SKM-1 treated with dmso at 0.1 percent for 144 hours (cell line): ENCODE results near the gene PFKP.

ENCODE experiments used
- DNase-seq: peaks from one replicate; lab custom pipeline; 2025; ENCODE audit not compliant: unreplicated experiment; lab: John Stamatoyannopoulos, UW

Gene PFKP

DNA sequence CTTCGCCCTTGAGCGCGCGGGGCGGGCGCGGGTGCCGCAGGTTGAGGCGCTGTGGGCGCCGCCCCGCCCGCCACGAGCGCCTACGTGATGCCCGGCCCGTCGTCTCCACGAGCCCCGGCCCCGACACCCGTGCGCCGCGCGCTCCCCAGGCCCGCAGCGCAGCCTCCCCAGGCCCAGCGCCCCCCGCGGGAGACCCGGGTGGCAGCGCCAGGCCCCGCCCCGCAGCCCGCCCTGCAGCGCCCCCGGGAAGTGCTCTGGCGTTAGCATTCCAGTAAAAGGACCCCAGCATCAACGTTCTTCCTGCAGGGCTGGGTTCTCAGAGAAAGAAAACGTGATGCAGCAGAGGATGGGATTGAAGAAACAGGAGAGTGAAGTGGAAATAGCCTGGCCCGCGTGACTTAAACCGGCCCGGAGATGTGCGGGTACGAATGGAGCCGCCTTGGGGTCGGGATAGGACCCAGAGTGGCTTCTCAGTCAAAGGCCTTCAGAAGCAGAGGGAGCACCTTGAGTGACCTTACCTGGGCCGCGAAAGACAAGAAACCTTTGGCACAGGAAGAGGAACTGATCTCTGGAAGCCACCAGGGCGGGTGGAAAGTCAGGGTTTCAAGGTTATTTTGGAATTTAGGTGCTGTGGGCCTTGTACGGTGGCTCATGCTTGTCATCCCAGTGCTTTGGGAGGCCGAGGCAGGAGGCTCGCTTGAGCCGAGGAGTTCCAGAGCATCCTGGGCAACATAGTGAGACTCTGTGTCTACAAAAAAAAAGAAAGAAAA, 1.8 kb downstream of the PFKP start:
- DNase-seq = no peak

- DNase-seq = no peak
These were observed 2.5 kb downstream of the PFKP start for GRCh38 chr10:3069876-3070275.

DNA sequence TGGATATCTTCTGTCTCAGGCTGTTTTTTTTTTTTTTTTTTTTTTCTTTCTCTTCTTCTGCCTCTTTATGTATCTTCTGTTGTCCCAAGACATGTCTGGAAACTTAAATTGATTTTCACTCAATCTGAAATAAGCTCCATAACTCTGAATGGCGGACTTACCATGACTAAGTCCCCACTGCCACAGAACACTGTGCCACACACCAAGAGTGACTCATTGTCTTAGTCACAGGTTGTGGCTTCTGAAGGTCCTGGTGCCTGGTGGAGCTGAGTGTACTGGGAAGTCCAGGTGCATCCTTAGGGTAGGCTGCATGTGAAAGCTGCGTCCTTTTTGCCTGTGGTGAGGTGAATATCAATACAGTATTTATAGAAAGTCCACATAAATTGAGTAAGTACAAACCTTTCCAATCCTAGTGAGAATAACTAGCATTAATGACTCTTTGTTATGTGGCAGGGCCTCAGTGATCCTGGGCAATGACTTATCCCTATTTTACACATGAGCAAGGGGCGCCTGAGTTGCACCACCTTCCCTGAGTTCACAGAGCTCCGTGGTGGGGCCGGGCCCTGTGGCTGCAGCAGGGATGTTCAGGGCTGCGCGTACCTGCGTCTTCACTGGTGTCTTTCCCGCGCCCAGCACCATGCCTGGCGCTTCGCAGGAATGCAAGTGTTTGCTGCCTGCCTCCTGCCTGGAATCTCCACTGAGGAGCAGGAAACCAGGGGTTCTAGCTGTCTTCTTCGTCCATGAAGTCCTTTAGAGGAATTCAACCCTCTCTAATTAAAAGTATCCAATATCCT, 4.3 kb downstream of the PFKP start:
- DNase-seq = no peak

- DNase-seq = no peak
These were observed 5.5 kb downstream of the PFKP start for GRCh38 chr10:3072641-3073360.

DNA sequence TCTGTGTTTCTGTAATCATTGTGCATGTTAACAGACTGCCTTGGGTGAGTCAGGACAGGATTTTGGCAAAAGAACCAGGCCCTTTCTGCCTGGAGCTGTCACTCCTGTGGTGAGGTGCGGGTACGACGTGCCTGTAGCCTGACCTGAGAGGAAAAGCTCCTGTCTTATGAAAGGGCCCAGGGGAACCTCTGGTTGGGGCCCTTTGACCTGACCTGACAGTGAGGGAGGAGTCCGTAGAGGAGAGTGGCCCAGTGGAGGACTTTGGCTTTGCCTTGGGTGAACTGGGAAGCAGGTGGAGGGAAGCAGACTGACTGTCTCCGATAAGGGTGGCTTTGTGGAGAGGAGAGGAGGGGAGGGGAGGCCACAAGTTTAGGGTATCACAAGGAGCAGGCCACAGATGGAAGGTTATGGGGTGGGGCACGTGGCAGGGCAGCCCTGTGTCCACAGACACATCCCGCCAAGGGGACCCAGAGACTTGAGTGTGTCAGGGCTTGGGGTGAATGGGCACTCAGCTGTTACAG, 6.9 kb downstream of the PFKP start:
- DNase-seq = no peak

- DNase-seq = no peak
These were observed 7.7 kb downstream of the PFKP start for GRCh38 chr10:3074985-3075600.

DNA sequence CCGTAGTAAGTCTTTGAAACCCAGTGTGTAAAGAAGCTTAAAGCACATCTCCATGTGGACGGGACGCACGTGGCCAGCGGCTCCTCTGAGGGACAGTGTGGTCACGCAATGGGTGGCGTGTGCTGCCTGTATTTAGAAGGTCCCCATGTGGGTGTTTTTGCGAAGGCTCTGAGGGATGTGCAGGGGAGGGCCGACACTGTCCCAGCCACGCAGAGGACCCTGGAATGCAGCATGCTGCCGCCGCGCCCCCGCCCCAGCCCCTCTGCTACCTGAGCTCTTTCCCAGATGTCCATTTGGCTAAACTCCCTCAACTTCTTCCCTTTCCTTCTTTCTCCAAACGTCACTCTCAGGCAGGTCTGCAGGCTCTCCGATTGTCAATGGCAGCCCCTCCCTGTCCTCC, 8.8 kb downstream of the PFKP start:
- DNase-seq = no peak

DNA sequence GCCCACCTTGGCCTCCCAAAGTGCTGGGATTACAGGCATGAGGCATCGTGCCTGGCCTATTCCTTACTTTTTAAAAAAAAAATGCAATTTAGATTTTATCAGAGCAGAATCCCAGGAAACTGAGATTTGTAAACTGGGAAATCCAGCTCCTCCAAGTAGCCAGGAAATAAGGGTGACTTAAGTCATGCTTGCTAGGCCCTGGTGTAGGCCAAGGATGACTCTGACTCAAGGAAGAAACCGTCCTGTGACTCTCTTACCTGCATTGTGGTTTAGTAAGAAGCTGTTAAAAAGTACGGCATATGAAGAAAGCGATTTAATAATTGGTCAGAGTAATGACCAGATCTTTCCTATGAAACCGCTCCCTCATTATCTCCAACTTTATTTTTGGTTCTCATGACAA, 10.2 kb downstream of the PFKP start:
- no peak for DNase-seq

DNA sequence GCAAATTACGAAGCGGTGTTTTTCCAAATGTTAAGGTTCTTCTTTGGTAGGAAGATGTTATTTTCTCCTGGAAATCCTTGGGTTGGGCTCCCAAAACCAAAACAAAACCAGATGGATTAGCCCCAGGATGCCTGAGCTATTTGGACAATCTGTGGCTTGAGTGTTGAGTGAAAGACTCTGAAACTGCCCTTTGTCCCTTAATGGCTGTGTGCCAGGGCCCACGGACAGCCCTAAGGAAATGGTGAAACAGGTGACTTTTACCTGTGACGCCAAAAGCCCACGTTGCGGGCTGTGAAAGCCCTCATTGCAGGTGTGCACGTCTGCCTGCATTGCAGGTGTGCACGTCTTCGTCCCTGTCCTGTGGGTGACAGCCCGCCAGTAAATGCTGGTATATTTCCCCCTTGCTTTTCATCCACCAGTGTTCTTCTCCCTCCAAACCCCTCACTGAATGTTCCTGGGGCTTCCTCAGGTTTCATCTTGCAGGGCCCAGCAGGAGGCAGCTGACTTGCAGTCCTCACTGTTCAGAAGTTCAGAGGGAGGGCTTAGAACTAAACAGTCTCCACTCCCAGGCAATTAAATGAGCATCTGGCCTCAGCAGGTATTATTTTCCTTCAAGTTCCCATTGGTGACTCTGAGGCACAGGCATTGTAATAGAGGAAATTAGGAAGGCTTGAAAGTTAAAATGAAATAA, 10.7 kb downstream of the PFKP start:
- DNase-seq = no peak

- DNase-seq = no peak
These were observed 14.1 kb downstream of the PFKP start for GRCh38 chr10:3081383-3081981.

GRCh38 chr10:3082290-3082689, 14.9 kb downstream of the PFKP start:
- no peak for DNase-seq

GRCh38 chr10:3085785-3086567, 18.6 kb downstream of the PFKP start:
- no peak for DNase-seq

GRCh38 chr10:3090388-3090787, 23.0 kb downstream of the PFKP start:
- DNase-seq = no peak

DNA sequence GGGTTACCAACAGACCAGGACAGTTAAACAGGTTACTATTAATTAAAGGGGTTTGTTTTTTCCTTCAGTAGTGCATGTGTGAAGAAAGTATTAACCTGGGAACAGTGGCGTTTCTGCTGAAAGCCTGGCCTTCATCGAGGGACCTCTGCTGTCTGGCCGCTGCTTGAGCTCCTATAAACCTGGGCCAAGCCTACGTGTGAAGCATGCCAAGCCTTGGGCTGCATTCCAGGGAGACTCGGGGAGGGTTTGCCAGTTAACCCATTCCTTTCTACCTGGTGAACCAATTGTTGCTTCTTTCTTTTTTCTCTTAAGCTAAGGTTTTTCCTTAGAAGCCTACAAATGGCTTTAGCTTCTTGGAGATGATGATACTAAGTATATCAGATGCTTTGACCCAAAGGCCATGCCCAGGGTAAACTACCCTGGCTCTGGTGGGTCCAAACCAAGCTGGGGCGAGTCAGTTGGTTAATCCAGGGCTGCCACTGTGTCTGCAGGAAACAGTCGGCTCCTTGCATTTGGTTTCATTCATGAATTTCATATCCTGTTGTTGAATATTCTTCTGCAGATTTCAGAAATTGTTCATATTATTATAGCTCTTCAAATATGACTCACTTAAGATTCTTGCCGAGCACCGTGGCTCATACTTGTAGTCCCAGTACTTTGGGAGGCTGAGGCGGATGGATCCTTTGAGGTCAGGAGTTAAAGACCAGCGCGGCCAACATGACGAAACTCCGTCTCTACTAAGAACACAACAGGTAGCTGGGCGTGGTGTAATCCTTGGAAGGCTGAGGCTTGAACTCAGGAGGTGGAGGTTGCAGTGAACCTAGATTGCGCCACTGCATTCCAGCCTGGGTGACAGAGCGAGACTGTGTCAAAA, 23.8 kb downstream of the PFKP start:
- DNase-seq = no peak

- DNase-seq = no peak
These were observed 24.6 kb downstream of the PFKP start for GRCh38 chr10:3091921-3092320.

DNA sequence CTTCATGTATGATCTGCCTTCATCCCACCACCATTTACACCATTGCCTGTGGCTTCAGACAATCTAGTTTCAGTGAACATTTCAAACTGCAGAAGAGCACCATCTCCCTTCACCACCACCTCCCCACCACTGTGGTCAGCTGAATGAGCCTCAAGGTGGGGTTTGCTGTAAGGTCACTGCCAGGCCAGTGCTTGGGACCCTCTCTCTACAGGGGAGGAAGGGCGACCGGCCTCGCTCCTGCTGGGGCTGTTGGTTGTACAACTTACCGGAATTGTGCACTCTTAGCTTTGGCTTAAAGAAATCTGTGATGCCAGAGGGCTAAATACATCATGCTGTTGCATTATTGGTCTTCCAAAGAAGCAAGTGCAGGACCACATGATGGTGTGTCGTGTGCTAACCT, 26.6 kb downstream of the PFKP start:
- no peak for DNase-seq

GRCh38 chr10:3094609-3095036, 27.3 kb downstream of the PFKP start:
- no peak for DNase-seq

GRCh38 chr10:3095373-3096139, 28.2 kb downstream of the PFKP start:
- DNase-seq = peak; percentile 59
